Measurements from ENCODE around the gene EMSY.

EMSY gene

GRCh38 chr11:76459299-76459698 is 14.5 kb downstream of the EMSY start:
- DNase-seq = no peak

- no peak for DNase-seq
Measured at GRCh38 chr11:76459846-76460245, 15.0 kb downstream of the EMSY start.

GRCh38 chr11:76462317-76462716 is 17.5 kb downstream of the EMSY start:
- no peak for DNase-seq

GRCh38 chr11:76465701-76466100 is 20.9 kb downstream of the EMSY start:
- DNase-seq = no peak

GRCh38 chr11:76466666-76467065 is 21.8 kb downstream of the EMSY start:
- no peak for DNase-seq

GRCh38 chr11:76469141-76469540 is 24.3 kb downstream of the EMSY start:
- DNase-seq = no peak

- no peak for DNase-seq
Measured at GRCh38 chr11:76471382-76471781, 26.6 kb downstream of the EMSY start.

- DNase-seq = no peak
Measured at GRCh38 chr11:76480241-76480640, 35.4 kb downstream of the EMSY start.

- no peak for DNase-seq
Measured at GRCh38 chr11:76491644-76492043, 46.8 kb downstream of the EMSY start.

GRCh38 chr11:76493040-76493439 is 48.2 kb downstream of the EMSY start:
- no peak for DNase-seq

- DNase-seq = no peak
Measured at GRCh38 chr11:76493626-76494539, 49.1 kb downstream of the EMSY start.

- no peak for DNase-seq
Measured at GRCh38 chr11:76495019-76495418, 50.2 kb downstream of the EMSY start.

GRCh38 chr11:76496174-76496573 is 51.4 kb downstream of the EMSY start:
- DNase-seq = no peak

GRCh38 chr11:76501526-76502202 is 56.8 kb downstream of the EMSY start:
- no peak for DNase-seq

- DNase-seq = no peak
Measured at GRCh38 chr11:76506833-76507232, 62.0 kb downstream of the EMSY start.

- no peak for DNase-seq
Measured at GRCh38 chr11:76510060-76511047, 65.5 kb downstream of the EMSY start.

- DNase-seq = no peak
Measured at GRCh38 chr11:76512851-76513653, 68.2 kb downstream of the EMSY start.

- DNase-seq = no peak
Measured at GRCh38 chr11:76513654-76514034, 68.8 kb downstream of the EMSY start.

GRCh38 chr11:76515494-76515893 is 70.7 kb downstream of the EMSY start:
- DNase-seq = no peak

GRCh38 chr11:76523147-76523546 is 78.3 kb downstream of the EMSY start:
- DNase-seq = no peak

- no peak for DNase-seq
Measured at GRCh38 chr11:76523786-76524436, 79.1 kb downstream of the EMSY start.

- no peak for DNase-seq
Measured at GRCh38 chr11:76524461-76524860, 79.6 kb downstream of the EMSY start.

Measured in 8988T (cell line).